Measurements from ENCODE around the gene ACSM6.
"Not testable (repeated sequence)": the region's sequence is repeated elsewhere in the genome, so short reads cannot be mapped to it uniquely, and the experiment has no call there.

The ACSM6 gene

GRCh38 chr10:95193944-95194343, at the start of gene ACSM6:
TSS of gene ACSM6 (plus strand) at chr10:95194238. CDS start at chr10:95194486, 248 bp downstream.
- DNase-seq = no peak

GRCh38 chr10:95168694-95169093, 25.3 kb upstream of the ACSM6 start:
- no peak for DNase-seq

GRCh38 chr10:95169522-95169921, 24.5 kb upstream of the ACSM6 start:
- DNase-seq = no peak

GRCh38 chr10:95170790-95171189, 23.2 kb upstream of the ACSM6 start:
- no peak for DNase-seq

GRCh38 chr10:95171336-95171735, 22.7 kb upstream of the ACSM6 start:
- no peak for DNase-seq

- DNase-seq = no peak
Measured at GRCh38 chr10:95172851-95173250, 21.2 kb upstream of the ACSM6 start.

GRCh38 chr10:95176101-95176500, 17.9 kb upstream of the ACSM6 start:
- no peak for DNase-seq

GRCh38 chr10:95177429-95177828, 16.6 kb upstream of the ACSM6 start:
- DNase-seq = no peak

GRCh38 chr10:95178266-95178665, 15.8 kb upstream of the ACSM6 start:
- DNase-seq = no peak

- no peak for DNase-seq
Measured at GRCh38 chr10:95178797-95179196, 15.2 kb upstream of the ACSM6 start.

GRCh38 chr10:95181726-95182125, 12.3 kb upstream of the ACSM6 start:
- DNase-seq = no peak

GRCh38 chr10:95183271-95184230, 10.5 kb upstream of the ACSM6 start:
- peak; percentile 28 for DNase-seq

- DNase-seq = no peak
Measured at GRCh38 chr10:95187617-95188016, 6.4 kb upstream of the ACSM6 start.

- no peak for DNase-seq
Measured at GRCh38 chr10:95188593-95188992, 5.4 kb upstream of the ACSM6 start.

GRCh38 chr10:95196046-95196445, 2.0 kb downstream of the ACSM6 start:
- DNase-seq = no peak

GRCh38 chr10:95201736-95202135, 7.7 kb downstream of the ACSM6 start:
- no peak for DNase-seq

- DNase-seq = not testable (repeated sequence)
Measured at GRCh38 chr10:95202865-95203264, 8.8 kb downstream of the ACSM6 start.

GRCh38 chr10:95208702-95209391, 14.8 kb downstream of the ACSM6 start:
- no peak for DNase-seq

GRCh38 chr10:95209509-95210127, 15.6 kb downstream of the ACSM6 start:
- no peak for DNase-seq

- DNase-seq = no peak
Measured at GRCh38 chr10:95211606-95212279, 17.7 kb downstream of the ACSM6 start.

GRCh38 chr10:95214369-95214768, 20.3 kb downstream of the ACSM6 start:
- no peak for DNase-seq

- no peak for DNase-seq
Measured at GRCh38 chr10:95214793-95215192, 20.8 kb downstream of the ACSM6 start.

- DNase-seq = no peak
Measured at GRCh38 chr10:95217476-95217875, 23.4 kb downstream of the ACSM6 start.
